IPS DF 6.9 (cell line): ENCODE data around the gene RBM47.
A peak's percentile ranks its signal among the peaks of the same experiment; 100 is the strongest.
"Not testable (repeated sequence)": the region's sequence is repeated elsewhere in the genome, so short reads cannot be mapped to it uniquely, and the experiment has no call there.

Experiments used
- DNase-seq: peaks from one replicate; pipeline ENCODE4 v3.0.0-alpha.2; 2013; ENCODE audit warnings: low read depth, low spot score
- H3K27ac ChIP-seq: one replicate; pipeline ENCODE4 v1.5.1; 2013; ENCODE audit warnings: low read length, control low read depth
- H3K27me3 ChIP-seq: 2 replicates; pipeline ENCODE4 v1.6.1; 2013; ENCODE audit warnings: mild to moderate bottlenecking, low read length; ENCODE audit not compliant: control insufficient read depth, insufficient read depth
- H3K36me3 ChIP-seq: 2 replicates; pipeline ENCODE4 v1.6.1; 2013; ENCODE audit warnings: low read length; ENCODE audit not compliant: control insufficient read depth, insufficient read depth
- H3K4me1 ChIP-seq: 2 replicates; pipeline ENCODE4 v1.6.1; 2013; ENCODE audit warnings: low read length; ENCODE audit not compliant: control insufficient read depth, insufficient read depth
- H3K4me3 ChIP-seq: 2 replicates; pipeline ENCODE4 v1.5.1; 2013; ENCODE audit warnings: mild to moderate bottlenecking, low read length
- H3K9me3 ChIP-seq: 2 replicates; pipeline ENCODE4 v1.6.1; 2013; ENCODE audit warnings: low read length, inconsistent platforms; ENCODE audit not compliant: control insufficient read depth, insufficient read depth
- WGBS: extraction: QIAGEN DNeasy Blood & Tissue Kit; methylation state at CpG from one replicate; pipeline ENCODE4 v1.1.7; 2013; ENCODE audit warnings: mixed read lengths, missing lambda C conversion rate; ENCODE audit not compliant: insufficient read length, insufficient coverage; 5-methylcytosine and 5-hydroxymethylcytosine counted together

Gene RBM47

DNA sequence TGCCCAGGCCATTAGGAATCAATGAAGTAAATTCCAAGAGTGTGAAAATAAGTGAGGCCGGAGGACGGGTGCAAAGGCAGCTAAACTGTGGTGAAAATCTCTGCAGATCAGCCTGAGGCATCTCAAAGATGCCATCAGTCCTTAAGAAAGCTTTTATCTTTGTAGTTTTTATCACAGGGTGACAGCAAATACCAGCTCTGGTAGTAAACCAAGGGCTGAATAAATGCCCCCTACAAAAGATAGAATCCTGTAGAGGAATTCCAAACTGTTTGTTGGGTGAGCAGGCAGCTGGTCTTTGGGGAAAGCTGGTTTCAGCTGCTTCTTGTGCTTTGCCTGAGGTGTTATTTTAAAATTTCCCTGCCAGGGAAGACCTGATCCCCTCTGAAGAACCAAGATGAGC lies 21.6 kb upstream of the RBM47 start:
- Histone ChIP-seq H3K4me1 (peaks cover 5% of the 10 kb centered on the region; the same call in 1 of the 2 replicates), H3K9me3 (no peaks in the 10 kb centered on the region), H3K27me3 (no peaks in the 10 kb centered on the region), H3K4me3 (no peak overlapping the region), H3K27ac (no peak overlapping the region), H3K36me3 (no peaks in the 10 kb centered on the region)
- no peak for DNase-seq
- no CpG with 5 or more reads among the region's 2 CpGs for WGBS

DNA sequence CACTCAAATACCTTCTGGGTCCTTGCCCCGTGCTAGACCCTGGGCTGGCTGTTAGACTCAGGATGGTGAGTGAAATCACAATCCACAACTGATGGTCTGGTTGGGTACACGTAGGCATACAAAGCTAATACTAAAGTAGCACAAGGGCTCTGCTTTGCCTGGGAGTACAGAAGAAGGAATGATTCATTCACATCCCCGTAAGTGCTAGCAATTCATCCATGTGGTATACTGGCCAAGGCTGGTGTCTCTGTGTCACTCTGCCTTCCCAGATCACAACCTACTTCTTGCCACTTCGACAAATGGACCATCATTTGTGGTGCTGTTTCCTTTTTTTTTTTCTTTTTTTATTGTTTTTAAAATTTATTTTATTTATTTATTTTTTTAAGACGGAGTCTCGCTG lies 19.7 kb upstream of the RBM47 start:
- no peaks in the 10 kb centered on the region for H3K27me3 ChIP-seq
- H3K9me3 ChIP-seq: no peaks in the 10 kb centered on the region
- peaks cover 5% of the 10 kb centered on the region; the same call in 1 of the 2 replicates for H3K4me1 ChIP-seq
- H3K36me3 ChIP-seq: no peaks in the 10 kb centered on the region
- no peak for DNase-seq
- WGBS: no CpG with 5 or more reads among the region's 6 CpGs
- H3K27ac ChIP-seq: no peak overlapping the region
- no peak overlapping the region for H3K4me3 ChIP-seq

DNA sequence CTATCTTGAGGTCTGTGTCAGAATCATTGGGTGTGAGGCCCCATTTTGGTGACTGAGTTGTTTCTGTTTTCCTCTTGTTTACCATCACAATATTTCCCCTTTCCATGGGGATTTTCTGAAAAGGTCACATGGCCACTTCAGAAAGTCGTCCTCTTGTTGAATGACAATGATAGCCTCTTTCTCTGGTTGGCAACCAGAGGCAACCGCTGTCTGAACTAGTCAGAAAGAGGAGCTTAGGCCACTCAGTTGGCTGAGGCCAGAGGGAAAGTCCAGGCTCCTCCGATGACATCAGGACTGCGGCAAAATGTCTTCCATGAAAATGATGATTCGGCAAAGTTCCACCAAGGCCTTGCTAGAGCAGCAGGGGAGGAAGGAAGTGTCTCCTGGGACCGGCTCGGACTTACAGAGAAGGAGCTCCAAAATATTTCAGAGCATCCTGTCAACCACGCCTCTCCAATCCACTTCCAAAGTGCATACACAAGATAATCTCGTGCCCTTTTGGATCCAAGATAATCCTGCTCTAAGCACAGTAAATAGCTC lies 19.1 kb upstream of the RBM47 start:
- Histone ChIP-seq H3K9me3 (no peaks in the 10 kb centered on the region), H3K36me3 (no peaks in the 10 kb centered on the region), H3K4me3 (no peak overlapping the region), H3K27ac (no peak overlapping the region), H3K4me1 (peaks cover 5% of the 10 kb centered on the region; the same call in 1 of the 2 replicates), H3K27me3 (no peaks in the 10 kb centered on the region)
- WGBS: no CpG with 5 or more reads among the region's 9 CpGs
- DNase-seq: no peak

DNA sequence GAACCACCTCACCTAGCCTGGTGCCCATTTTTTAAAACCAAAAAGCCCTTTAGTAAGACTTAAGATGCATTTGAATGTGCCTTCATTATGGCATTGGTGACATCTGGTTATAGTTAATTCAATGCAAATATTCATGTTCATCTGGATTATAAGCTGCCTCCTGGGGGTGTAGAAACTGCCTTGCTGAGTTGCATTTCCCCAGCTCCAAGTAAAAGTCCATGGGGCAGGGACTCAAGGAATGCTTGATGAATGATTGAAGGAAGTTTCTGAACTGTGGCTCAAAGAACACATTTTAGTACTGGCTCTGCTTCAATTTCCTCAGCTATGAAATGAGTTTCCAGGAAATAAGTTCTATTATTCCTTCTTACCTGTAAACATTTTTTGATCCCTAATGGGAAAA lies 18.5 kb upstream of the RBM47 start:
- DNase-seq: no peak
- no peaks in the 10 kb centered on the region for H3K27me3 ChIP-seq
- no peaks in the 10 kb centered on the region for H3K9me3 ChIP-seq
- peaks cover 5% of the 10 kb centered on the region; the same call in 1 of the 2 replicates for H3K4me1 ChIP-seq
- H3K27ac ChIP-seq: no peak overlapping the region
- no peak overlapping the region for H3K4me3 ChIP-seq
- no peaks in the 10 kb centered on the region for H3K36me3 ChIP-seq

DNA sequence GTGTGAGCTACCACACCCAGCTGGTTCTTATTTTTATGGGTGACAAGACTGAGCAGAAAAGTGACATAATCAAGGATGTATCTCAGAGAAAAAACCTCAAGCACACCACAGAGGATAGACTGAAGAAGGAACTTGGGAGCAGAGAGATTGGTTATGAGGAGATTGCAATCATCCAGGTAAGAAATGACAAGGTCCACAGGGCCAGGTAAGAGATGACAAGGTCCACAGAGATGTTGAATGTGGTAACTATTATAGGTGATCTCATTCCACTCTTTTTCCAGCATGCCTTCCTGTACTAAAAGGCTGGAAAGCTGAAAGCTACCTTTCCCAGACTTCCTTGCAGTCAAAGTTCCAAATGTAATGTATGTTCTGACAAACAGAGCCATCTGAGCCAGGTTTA lies 15.9 kb upstream of the RBM47 start:
- Histone ChIP-seq H3K27me3 (no peaks in the 10 kb centered on the region), H3K36me3 (no peaks in the 10 kb centered on the region)
- no peak for DNase-seq

DNA sequence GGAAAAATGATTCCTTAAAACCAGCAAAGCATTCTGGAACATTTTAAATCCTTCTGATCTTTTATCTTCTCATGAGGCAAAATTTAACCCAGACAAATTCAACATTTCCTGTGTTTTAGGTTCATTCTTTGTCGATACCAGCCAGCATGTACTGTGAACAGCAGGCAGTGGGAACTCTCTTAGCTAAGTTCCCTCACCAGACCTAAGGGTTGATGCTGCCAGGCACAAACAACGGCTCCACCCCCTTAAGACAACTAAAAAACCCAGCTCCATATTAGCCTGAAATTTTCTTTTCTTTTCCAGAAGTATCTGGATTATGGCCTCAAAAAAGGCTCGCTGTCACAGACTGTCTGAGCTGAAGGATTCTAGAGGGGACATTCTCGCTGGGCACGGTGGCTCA lies 2.4 kb upstream of the RBM47 start:
- Histone ChIP-seq H3K9me3 (no peaks in the 10 kb centered on the region), H3K4me3 (no peak overlapping the region), H3K27me3 (no peaks in the 10 kb centered on the region), H3K36me3 (no peaks in the 10 kb centered on the region), H3K27ac (no peak overlapping the region), H3K4me1 (no peaks in the 10 kb centered on the region)
- WGBS: no CpG with 5 or more reads among the region's 5 CpGs
- no peak for DNase-seq

More for the DNA sequence above, 15.9 kb upstream of the RBM47 start:
- no peak overlapping the region for H3K4me3 ChIP-seq
- no peaks in the 10 kb centered on the region for H3K9me3 ChIP-seq
- H3K4me1 ChIP-seq: peaks cover 5% of the 10 kb centered on the region; the same call in 1 of the 2 replicates
- no peak overlapping the region for H3K27ac ChIP-seq

DNA sequence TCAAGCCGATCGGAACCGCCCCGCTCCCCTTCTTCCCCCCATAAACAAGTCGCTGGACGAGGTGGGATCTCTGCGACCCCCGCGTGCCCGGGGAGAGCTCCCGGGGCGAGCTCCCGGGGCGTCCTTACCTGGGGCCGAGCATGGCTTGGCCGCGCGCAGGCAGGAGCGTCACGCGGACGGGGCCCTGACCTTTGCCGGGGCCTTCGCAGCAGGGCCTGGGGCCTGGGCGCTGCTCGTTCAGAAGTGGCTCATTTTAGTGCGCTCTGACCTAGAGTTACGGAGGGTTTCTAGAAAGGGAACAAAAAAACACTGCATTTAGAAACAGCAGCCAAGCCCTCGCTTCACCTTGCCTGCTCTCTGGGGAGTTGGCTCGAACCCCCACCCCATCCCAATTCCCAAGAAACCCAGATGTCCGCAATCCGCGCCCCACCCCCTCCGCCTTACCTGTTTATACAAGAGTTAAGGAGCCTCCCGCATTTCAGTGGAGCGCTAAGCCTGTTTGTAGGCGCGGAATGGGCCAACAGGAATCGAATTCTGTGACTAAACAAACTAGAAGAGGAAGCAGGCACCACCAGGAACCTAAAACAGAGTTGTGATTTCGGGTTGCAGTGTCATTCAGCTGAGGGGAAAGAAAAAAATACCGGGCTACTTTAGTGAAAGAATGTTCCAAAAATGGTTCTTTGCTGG lies 814 bp upstream of the RBM47 start:
- Histone ChIP-seq H3K4me1 (no peaks in the 10 kb centered on the region; the same call in 1 of the 2 replicates), H3K27ac (peak overlapping the region; percentile 45), H3K4me3 (peak overlapping the region; percentile 69; the same call in 1 of the 2 replicates), H3K27me3 (no peaks in the 10 kb centered on the region), H3K9me3 (no peaks in the 10 kb centered on the region), H3K36me3 (no peaks in the 10 kb centered on the region)
- WGBS: no CpG with 5 or more reads among the region's 41 CpGs
- no peak for DNase-seq

DNA sequence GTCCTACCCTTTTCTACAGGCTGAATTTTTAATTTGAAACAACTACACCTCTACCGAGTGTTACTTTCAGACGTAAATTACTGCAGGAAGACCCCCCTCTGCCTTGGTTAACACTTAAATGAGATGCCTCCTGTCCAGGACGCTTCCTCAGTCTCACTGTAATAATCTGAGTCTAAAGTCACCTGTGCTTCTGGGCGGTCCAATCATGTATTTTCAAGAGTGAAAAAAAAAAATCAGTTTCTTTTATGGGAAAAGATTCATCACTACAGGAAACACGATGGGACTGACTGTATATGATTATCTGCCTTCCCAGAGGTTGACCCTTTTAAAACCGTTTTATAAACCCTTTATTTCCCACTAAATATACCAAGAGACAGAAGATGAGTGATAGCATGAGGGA lies 776 bp downstream of the RBM47 start:
- Histone ChIP-seq H3K36me3 (no peaks in the 10 kb centered on the region), H3K27ac (no peak overlapping the region), H3K4me3 (peak overlapping the region; percentile 69; the same call in 1 of the 2 replicates), H3K9me3 (no peaks in the 10 kb centered on the region), H3K27me3 (no peaks in the 10 kb centered on the region), H3K4me1 (no peaks in the 10 kb centered on the region; the same call in 1 of the 2 replicates)
- WGBS: no CpG with 5 or more reads among the region's 6 CpGs
- no peak for DNase-seq

DNA sequence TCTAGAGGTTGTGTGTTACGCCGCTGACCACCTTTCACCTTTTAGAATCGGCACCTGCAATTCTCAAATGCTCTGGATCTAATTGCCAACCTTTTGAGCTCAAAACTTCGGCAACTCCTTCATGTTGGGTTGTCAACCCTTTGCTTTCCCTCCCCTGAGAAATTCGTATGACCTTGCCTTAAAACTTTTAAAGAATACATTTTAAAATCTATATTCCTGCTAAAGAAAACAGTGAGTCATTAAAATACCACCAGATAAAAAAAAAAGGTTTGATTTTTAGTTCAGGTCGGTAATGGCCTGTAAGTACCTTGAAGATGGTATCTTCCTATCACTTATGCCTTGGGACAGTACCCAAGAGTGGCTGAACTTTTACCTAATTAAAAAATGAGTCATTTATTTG lies 1.3 kb downstream of the RBM47 start:
- peak overlapping the region; percentile 29; the same call in 1 of the 2 replicates for H3K4me3 ChIP-seq
- not testable (repeated sequence) for DNase-seq, H3K4me1 ChIP-seq, H3K27ac ChIP-seq, H3K9me3 ChIP-seq, H3K27me3 ChIP-seq, H3K36me3 ChIP-seq
- WGBS: no CpG with 5 or more reads among the region's 6 CpGs

DNA sequence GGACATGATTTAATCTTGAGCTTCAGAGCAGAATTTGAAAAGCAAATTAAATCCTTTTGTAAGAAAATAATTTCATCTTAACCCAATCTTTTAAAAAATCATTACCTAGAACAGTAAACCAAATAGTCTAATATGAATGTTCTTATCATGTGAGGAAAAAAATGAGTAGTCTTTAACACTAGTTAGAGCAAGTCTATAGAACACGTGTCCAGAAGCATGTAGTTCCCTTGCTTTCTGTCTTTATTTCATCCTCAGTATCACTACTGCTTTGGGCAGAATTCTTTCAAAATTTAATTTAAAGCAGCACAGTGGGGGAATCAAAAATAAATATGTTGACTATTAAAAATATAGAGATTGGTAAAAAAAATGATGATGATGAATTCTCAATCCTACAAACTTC lies 2.1 kb downstream of the RBM47 start:
- WGBS: no CpG with 5 or more reads among the region's 1 CpG
- Histone ChIP-seq H3K9me3 (no peaks in the 10 kb centered on the region), H3K4me1 (no peaks in the 10 kb centered on the region; the same call in 1 of the 2 replicates), H3K27ac (no peak overlapping the region), H3K4me3 (no peak overlapping the region), H3K36me3 (no peaks in the 10 kb centered on the region), H3K27me3 (no peaks in the 10 kb centered on the region)
- no peak for DNase-seq
